ENCODE data around the gene EFNB1. TPM values are rescaled to one million over a fixed set of nuclear protein-coding genes. Genes with fewer than 3 reads are reported as not detected.

Gene EFNB1
- total RNA-seq, 1 donor from 2014 or later: 59.8 TPM

DNA sequence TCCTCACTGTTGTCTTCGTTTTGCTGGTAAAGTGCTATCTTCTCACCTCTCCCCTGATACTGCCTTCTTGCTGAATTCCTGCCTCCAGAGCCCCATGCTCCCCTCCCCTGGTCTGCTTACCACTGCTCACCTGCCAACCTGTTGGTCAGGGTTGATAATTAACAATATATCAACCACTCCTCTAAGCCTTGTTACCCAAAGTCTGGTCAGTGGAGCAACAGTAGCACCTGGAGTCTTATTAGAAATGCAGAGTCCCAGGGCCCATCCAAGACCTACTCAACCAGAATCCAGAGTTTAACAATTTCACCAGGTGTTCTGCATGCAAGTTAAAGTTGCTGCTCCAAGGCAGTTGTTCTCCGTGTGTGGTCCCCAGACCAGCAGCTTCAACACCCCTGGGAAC, 55.0 kb downstream of the EFNB1 start:
- DNase-seq (ENCODE audit: low spot score): no peak

DNA sequence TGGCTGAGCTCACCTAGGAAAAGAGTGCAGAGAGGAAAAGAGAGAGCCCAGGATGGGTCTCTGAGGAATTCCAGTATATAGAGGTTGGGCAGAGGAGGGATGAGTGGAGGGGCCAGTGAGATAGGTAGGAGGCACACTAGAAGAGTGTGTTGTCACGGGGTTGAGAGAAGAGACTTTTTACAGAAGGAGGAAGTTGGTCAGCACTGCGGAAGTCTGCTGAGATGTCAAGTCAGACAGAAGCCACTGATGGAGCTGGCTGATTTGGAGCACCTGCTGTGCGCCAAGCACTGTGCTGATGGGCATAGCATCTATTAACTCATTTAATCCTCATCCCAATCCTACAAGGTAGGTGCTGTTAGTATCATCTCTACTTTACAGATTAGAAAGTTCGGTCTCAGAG, 60.4 kb downstream of the EFNB1 start:
- DNase-seq (ENCODE audit: low spot score): no peak

Other genes starting within 250 kb of the EFNB1 start
- 10.9 TPM for gene STARD8, start 181.4 kb upstream of the EFNB1 start, total RNA-seq

Data from ureter (tissue), 1 donor.